Prostate gland (tissue), 2 donors: ENCODE data around the gene FOXP2.

ENCODE experiments used
- CTCF ChIP-seq, 4 experiments: fragments of 200-600 bp in 2 of 4; fragments of 450-650 bp in 2 of 4; sonication (generic) in 2 of 4; IDR thresholded peaks; 1 replicate in 3 of 4; 2 replicates in 1 of 4; pipeline ENCODE4 v1.5.1; 2016 to 2019; ENCODE audit warnings: antibody characterized with exemption in 4 of 4, mild to moderate bottlenecking in 2 of 4, moderate library complexity in 2 of 4
- POLR2A ChIP-seq: fragments of 450-650 bp; IDR thresholded peaks from one replicate; pipeline ENCODE4 v1.6.1; 2016; ENCODE audit warnings: antibody characterized with exemption, mild to moderate bottlenecking
- POLR2AphosphoS5 ChIP-seq: sonication (generic); formaldehyde crosslinking; IDR thresholded peaks from one replicate; pipeline ENCODE4 v1.6.1; 2017; ENCODE audit warnings: antibody characterized with exemption

GRCh38 chr7:114428211-114428610, 13.6 kb downstream of the FOXP2 start:
- TF ChIP-seq POLR2AphosphoS5 (no peak), CTCF (IDR thresholded peaks at IDR 0.05) (no peak), POLR2A (no peak)
